Liver (tissue), 9 donors: ENCODE measurements around the gene LELP1. TPM values are rescaled to one million over a fixed set of nuclear protein-coding genes. Genes with fewer than 3 reads are reported as not detected.
"Not testable (repeated sequence)": the region's sequence is repeated elsewhere in the genome, so short reads cannot be mapped to it uniquely, and the experiment has no call there.

ENCODE experiments used
- DNase-seq: peaks from one replicate; pipeline ENCODE4 v3.0.0-alpha.2; 2017; ENCODE audit warnings: low spot score
- H3K27ac ChIP-seq, 2 donors: one replicate each; pipeline ENCODE4 v1.7.0; 2013; ENCODE audit warnings: inconsistent platforms in 2 of 2, low read length in 2 of 2, control low read depth in 1 of 2, low read depth in 1 of 2, mild to moderate bottlenecking in 1 of 2
- H3K27me3 ChIP-seq, 4 donors: one replicate each; pipeline versions ENCODE4 v1.6.1 to v1.7.0; 2013; ENCODE audit warnings: low read length in 3 of 4, inconsistent platforms in 1 of 4, mild to moderate bottlenecking in 1 of 4, moderate library complexity in 1 of 4; ENCODE audit not compliant: control insufficient read depth in 4 of 4, insufficient read depth in 4 of 4
- H3K36me3 ChIP-seq, 4 donors: one replicate each; pipeline versions ENCODE4 v1.6.1 to v1.7.0; 2013; ENCODE audit warnings: low read length in 3 of 4, mild to moderate bottlenecking in 3 of 4, low read depth in 1 of 4, moderate library complexity in 1 of 4; ENCODE audit not compliant: control insufficient read depth in 4 of 4, insufficient read depth in 3 of 4
- H3K4me1 ChIP-seq, 4 donors: one replicate each; pipeline versions ENCODE4 v1.6.1 to v1.7.0; 2013; ENCODE audit warnings: low read length in 3 of 4, mild to moderate bottlenecking in 3 of 4, moderate library complexity in 1 of 4; ENCODE audit not compliant: control insufficient read depth in 4 of 4, insufficient read depth in 4 of 4
- H3K4me3 ChIP-seq, 3 donors: one replicate each; pipeline versions ENCODE4 v1.6.1 to v1.7.0; 2013; ENCODE audit warnings: low read length in 3 of 3, control low read depth in 1 of 3, low read depth in 1 of 3, mild to moderate bottlenecking in 1 of 3
- H3K9ac ChIP-seq, 2 donors: one replicate each; pipeline ENCODE4 v1.7.0; 2013; ENCODE audit warnings: low read length in 2 of 2, mild to moderate bottlenecking in 2 of 2, moderate library complexity in 2 of 2, control low read depth in 1 of 2, low read depth in 1 of 2
- H3K9me3 ChIP-seq, 4 donors: one replicate each; pipeline versions ENCODE4 v1.6.1 to v1.7.0; 2013; ENCODE audit warnings: low read length in 3 of 4; ENCODE audit not compliant: control insufficient read depth in 4 of 4
- EGR1 ChIP-seq, 2 donors: IDR thresholded peaks; 2 replicates each; pipeline ENCODE4 v1.6.1; 2016 to 2018; ENCODE audit warnings: antibody characterized with exemption in 2 of 2, low read depth in 2 of 2
- FOXA1 ChIP-seq: IDR thresholded peaks from 2 replicates; pipeline ENCODE4 v1.6.1; 2016; ENCODE audit warnings: antibody characterized with exemption
- FOXA2 ChIP-seq: IDR thresholded peaks from 2 replicates; pipeline ENCODE4 v1.6.1; 2016; ENCODE audit warnings: antibody characterized with exemption
- GABPA ChIP-seq, 2 donors: IDR thresholded peaks in 1 of 2; conservative IDR thresholded peaks in 1 of 2; 2 replicates each; pipeline ENCODE4 v1.6.1; 2016; ENCODE audit warnings: antibody characterized with exemption in 2 of 2, mild to moderate bottlenecking in 1 of 2, moderate library complexity in 1 of 2
- HNF4A ChIP-seq, 2 donors: conservative IDR thresholded peaks; 2 replicates each; pipeline ENCODE4 v1.6.1; 2016; ENCODE audit warnings: antibody characterized with exemption in 2 of 2, mild to moderate bottlenecking in 2 of 2
- HNF4G ChIP-seq: IDR thresholded peaks from 2 replicates; pipeline ENCODE4 v1.6.1; 2016; ENCODE audit warnings: antibody characterized with exemption
- JUND ChIP-seq, 2 donors: IDR thresholded peaks; 2 replicates each; pipeline ENCODE4 v1.6.1; 2016; ENCODE audit warnings: antibody characterized with exemption in 2 of 2
- MAX ChIP-seq: IDR thresholded peaks from 2 replicates; pipeline ENCODE4 v1.6.1; 2016; ENCODE audit warnings: antibody characterized with exemption
- NR2F2 ChIP-seq: IDR thresholded peaks from 2 replicates; pipeline ENCODE4 v1.6.1; 2016; ENCODE audit warnings: antibody characterized with exemption
- RAD21 ChIP-seq, 2 donors: IDR thresholded peaks; 2 replicates each; pipeline ENCODE4 v1.6.1; 2016; ENCODE audit warnings: antibody characterized with exemption in 2 of 2, mild to moderate bottlenecking in 2 of 2
- RXRA ChIP-seq, 2 donors: IDR thresholded peaks; 2 replicates each; pipeline ENCODE4 v1.6.1; 2017 to 2018; ENCODE audit warnings: antibody characterized with exemption in 2 of 2, mild to moderate bottlenecking in 1 of 2
- SP1 ChIP-seq: IDR thresholded peaks from 2 replicates; pipeline ENCODE4 v1.6.1; 2018; ENCODE audit warnings: antibody characterized with exemption, mild to moderate bottlenecking
- TAF1 ChIP-seq: conservative IDR thresholded peaks from 2 replicates; pipeline ENCODE4 v1.6.1; 2016; ENCODE audit warnings: antibody characterized with exemption, mild to moderate bottlenecking
- YY1 ChIP-seq: IDR thresholded peaks from 2 replicates; pipeline ENCODE4 v1.6.1; 2016; ENCODE audit warnings: antibody characterized with exemption, mild to moderate bottlenecking
- ZBTB33 ChIP-seq: IDR thresholded peaks from 2 replicates; pipeline ENCODE4 v1.6.1; 2016; ENCODE audit warnings: antibody characterized with exemption
- WGBS: extraction: QIAGEN DNeasy Blood & Tissue Kit; methylation state at CpG from one replicate; pipeline ENCODE4 v1.1.7; 2013; 5-methylcytosine and 5-hydroxymethylcytosine counted together
- polyA plus RNA-seq, 2 donors: library from polyadenylated mRNA; stranded (reverse) in 1 of 2; unstranded in 1 of 2; fragments of 200-250 nt in 1 of 2; fragments of >200 nt in 1 of 2; fragmentation: Nextera tagmentation in 1 of 2; extraction: Ambion mirVana in 1 of 2; gene quantifications; one replicate each; pipeline versions ENCODE4 v1.2.1 to v1.2.3, GENCODE V29; 2013 to 2015
- total RNA-seq, 2 donors: library from RNA; depleted of rRNA; stranded (reverse); fragments of >200 nt; gene quantifications; one replicate each; pipeline ENCODE4 v1.2.3, GENCODE V29; 2014
- TF ChIP-seq, protein P1 (sequence below): IDR thresholded peaks from 2 replicates; pipeline ENCODE4 v1.6.1; 2016; ENCODE audit warnings: antibody characterized with exemption, mild to moderate bottlenecking
- TF ChIP-seq, protein P2 (sequence below): fragments of 150-350 bp; IDR thresholded peaks from 2 replicates; pipeline ENCODE4 v1.5.1; 2017; ENCODE audit warnings: improper control_type of control experiment, low read depth, low read length; ENCODE audit not compliant: missing input control
- TF ChIP-seq, protein P3 (sequence below): IDR thresholded peaks from 2 replicates; pipeline ENCODE4 v1.6.1; 2016; ENCODE audit warnings: antibody characterized with exemption
- donor health status: healthy.
- donor health status: healthy.
- donor health status: healthy.
- donor health status: healthy.
- donor health status: healthy.

Gene LELP1
- total and polyA plus RNA-seq, 4 donors = not detected

DNA sequence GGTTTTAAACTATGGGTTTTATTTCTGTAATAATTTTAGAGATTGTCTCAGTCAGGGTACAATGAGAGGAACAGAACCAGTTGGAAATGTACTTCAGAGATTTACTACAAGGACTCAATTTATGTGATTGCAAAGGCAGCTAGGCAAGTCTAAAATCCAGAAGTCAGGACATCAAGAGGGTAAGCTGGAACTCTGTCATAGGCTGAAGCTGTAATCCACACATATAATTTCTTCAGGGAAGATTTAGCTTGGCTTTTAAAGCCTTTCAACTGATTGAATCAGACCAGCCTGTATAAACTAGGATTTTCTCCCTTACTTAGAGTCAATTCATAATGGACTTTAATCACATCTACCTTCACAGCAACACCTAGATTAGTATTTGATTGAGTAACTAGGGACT is 24.3 kb upstream of the LELP1 start (continued):
- TF ChIP-seq, protein P1, sequence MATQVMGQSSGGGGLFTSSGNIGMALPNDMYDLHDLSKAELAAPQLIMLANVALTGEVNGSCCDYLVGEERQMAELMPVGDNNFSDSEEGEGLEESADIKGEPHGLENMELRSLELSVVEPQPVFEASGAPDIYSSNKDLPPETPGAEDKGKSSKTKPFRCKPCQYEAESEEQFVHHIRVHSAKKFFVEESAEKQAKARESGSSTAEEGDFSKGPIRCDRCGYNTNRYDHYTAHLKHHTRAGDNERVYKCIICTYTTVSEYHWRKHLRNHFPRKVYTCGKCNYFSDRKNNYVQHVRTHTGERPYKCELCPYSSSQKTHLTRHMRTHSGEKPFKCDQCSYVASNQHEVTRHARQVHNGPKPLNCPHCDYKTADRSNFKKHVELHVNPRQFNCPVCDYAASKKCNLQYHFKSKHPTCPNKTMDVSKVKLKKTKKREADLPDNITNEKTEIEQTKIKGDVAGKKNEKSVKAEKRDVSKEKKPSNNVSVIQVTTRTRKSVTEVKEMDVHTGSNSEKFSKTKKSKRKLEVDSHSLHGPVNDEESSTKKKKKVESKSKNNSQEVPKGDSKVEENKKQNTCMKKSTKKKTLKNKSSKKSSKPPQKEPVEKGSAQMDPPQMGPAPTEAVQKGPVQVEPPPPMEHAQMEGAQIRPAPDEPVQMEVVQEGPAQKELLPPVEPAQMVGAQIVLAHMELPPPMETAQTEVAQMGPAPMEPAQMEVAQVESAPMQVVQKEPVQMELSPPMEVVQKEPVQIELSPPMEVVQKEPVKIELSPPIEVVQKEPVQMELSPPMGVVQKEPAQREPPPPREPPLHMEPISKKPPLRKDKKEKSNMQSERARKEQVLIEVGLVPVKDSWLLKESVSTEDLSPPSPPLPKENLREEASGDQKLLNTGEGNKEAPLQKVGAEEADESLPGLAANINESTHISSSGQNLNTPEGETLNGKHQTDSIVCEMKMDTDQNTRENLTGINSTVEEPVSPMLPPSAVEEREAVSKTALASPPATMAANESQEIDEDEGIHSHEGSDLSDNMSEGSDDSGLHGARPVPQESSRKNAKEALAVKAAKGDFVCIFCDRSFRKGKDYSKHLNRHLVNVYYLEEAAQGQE = no peak
- no peak for TF ChIP-seq NR2F2
- no peak for TF ChIP-seq TAF1
- no peak for TF ChIP-seq SP1
- TF ChIP-seq FOXA2 = no peak
- no peak for TF ChIP-seq HNF4G

GRCh38 chr1:153180556-153180955 is 22.7 kb upstream of the LELP1 start:
- H3K9me3 ChIP-seq = peaks cover 0 to 1% (median 0%) of the 10 kb centered on the region in 4 donors
- TF ChIP-seq EGR1 (IDR thresholded peaks at IDR 0.05; ENCODE audit: low read depth in 2 of 2) = no peak
- TF ChIP-seq YY1 = no peak
- no peak for TF ChIP-seq HNF4A (conservative IDR thresholded peaks at IDR 0.05)
- no peak for TF ChIP-seq FOXA1
- TF ChIP-seq RXRA (IDR thresholded peaks at IDR 0.05) = no peak
- TF ChIP-seq ZBTB33 = no peak
- no peak for TF ChIP-seq JUND (IDR thresholded peaks at IDR 0.05)
- TF ChIP-seq, protein P1 = no peak
- no peak for TF ChIP-seq MAX
- no peak for TF ChIP-seq GABPA (IDR thresholded peaks at IDR 0.05 in 1 of 2, conservative IDR thresholded peaks at IDR 0.05 in 1 of 2)
- no peak for TF ChIP-seq RAD21 (IDR thresholded peaks at IDR 0.05)
- no peak for TF ChIP-seq FOXA2
- no peak for TF ChIP-seq SP1
- TF ChIP-seq, protein P2, sequence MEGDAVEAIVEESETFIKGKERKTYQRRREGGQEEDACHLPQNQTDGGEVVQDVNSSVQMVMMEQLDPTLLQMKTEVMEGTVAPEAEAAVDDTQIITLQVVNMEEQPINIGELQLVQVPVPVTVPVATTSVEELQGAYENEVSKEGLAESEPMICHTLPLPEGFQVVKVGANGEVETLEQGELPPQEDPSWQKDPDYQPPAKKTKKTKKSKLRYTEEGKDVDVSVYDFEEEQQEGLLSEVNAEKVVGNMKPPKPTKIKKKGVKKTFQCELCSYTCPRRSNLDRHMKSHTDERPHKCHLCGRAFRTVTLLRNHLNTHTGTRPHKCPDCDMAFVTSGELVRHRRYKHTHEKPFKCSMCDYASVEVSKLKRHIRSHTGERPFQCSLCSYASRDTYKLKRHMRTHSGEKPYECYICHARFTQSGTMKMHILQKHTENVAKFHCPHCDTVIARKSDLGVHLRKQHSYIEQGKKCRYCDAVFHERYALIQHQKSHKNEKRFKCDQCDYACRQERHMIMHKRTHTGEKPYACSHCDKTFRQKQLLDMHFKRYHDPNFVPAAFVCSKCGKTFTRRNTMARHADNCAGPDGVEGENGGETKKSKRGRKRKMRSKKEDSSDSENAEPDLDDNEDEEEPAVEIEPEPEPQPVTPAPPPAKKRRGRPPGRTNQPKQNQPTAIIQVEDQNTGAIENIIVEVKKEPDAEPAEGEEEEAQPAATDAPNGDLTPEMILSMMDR = no peak
- TF ChIP-seq, protein P3, sequence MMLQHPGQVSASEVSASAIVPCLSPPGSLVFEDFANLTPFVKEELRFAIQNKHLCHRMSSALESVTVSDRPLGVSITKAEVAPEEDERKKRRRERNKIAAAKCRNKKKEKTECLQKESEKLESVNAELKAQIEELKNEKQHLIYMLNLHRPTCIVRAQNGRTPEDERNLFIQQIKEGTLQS = no peak
- H3K9ac ChIP-seq = no peak overlapping the region
- no peak overlapping the region for H3K27ac ChIP-seq
- H3K36me3 ChIP-seq = no peaks in the 10 kb centered on the region
- H3K4me1 ChIP-seq = no peaks in the 10 kb centered on the region
- no peak overlapping the region for H3K4me3 ChIP-seq
- H3K27me3 ChIP-seq = peaks cover 0 to 3% (median 0%) of the 10 kb centered on the region in 4 donors
- no peak for DNase-seq
- 68% methylated on average over 4 of the region's 4 CpGs for WGBS

DNA sequence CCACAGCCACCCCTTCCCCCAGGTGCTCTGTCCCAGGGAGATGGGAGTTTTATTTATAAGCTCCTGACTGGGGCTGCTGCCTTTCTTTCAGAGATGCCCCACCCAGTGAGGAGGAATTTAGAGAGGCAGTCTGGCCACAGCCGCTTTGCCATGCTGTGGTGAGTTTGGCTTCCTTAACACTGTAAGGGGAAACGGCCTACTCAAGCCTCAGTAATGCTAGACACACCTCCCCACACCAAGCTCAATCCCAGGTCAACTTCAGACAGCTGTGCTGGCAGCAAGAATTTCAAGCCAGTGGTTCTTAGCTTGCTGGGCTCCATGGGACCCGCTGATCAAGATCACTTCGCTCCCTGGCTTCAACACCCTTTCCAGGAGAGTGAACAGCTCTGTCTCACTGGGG is 14.9 kb upstream of the LELP1 start:
- H3K9ac ChIP-seq, H3K4me3 ChIP-seq, H3K27ac ChIP-seq, H3K27me3 ChIP-seq, H3K4me1 ChIP-seq, H3K9me3 ChIP-seq, H3K36me3 ChIP-seq, DNase-seq: not testable (repeated sequence)
- WGBS = 73% methylated on average over 4 of the region's 4 CpGs
